ENCODE data around the gene KIF26A. TPM values are rescaled to one million over a fixed set of nuclear protein-coding genes. Genes with fewer than 3 reads are reported as not detected.
A peak's percentile ranks its signal among the peaks of the same experiment; 100 is the strongest.

KIF26A gene
- total RNA-seq, 4 donors from 2014 or later: 3.3 to 6.2 (median 4.9) TPM

DNA sequence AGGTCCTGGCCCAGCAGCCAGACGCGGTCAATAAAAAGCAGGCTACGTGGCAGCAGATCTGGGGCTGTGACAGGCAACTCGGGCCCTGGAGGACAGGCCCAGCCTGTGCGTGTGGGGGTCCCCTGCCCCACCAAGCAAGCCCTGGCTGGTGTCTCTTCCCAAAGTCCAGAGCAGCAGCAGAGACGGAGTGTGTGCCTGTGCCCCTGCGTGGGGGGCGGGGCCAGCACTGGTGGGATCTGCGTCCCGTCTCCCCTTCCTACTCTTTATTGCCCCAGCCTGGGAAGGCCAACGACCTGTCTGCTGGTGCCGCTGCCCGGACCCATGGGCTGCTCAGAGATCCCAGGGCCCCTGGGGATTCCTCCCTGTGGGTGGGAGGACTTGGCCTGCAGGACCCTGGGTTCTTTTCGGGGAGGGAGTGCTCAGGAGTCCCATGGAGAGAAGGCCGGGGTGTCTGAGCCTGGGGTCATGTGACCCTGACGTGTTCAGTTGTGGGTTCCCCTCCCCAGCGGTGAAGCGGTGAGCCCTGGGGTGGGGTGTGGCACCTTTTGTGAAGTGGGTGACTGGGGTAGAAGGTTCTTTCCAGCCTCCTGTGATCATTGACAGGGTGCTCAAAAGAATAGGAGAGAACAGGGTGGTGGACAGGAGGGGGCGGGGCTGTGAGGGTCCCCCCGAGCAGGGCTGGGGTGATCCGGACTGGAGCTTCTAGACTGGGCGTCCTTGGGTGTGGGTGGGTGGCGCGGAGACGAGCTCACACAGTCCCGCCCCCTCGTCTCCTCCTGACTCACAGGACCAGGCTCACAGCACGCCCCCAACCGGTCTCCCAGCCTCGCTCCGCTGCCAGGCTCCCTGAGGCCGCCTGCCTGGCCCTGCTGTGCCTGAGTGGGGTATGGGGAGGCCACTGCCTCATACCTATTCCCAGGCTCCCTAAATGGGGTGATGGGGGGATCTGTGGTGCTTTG lies 30.5 kb upstream of the KIF26A start:
- peak; percentile 3 to 6 for DNase-seq
- Histone ChIP-seq H3K36me3 (no peaks in the 10 kb centered on the region), H3K27me3 (no peaks in the 10 kb centered on the region), H3K9me3 (no peaks in the 10 kb centered on the region), H3K27ac (no peak overlapping the region), H3K4me1 (peaks cover 0 to 9% of the 10 kb centered on the region in 2 donors), H3K4me3 (replicated peaks in 1 of 3) (no peak overlapping the region)
- WGBS, 2 donors: 74 to 76% methylated on average over 18 to 25 of the region's 32 CpGs
- TF ChIP-seq POLR2A (IDR thresholded peaks at IDR 0.05): no peak
- TF ChIP-seq, protein P1, sequence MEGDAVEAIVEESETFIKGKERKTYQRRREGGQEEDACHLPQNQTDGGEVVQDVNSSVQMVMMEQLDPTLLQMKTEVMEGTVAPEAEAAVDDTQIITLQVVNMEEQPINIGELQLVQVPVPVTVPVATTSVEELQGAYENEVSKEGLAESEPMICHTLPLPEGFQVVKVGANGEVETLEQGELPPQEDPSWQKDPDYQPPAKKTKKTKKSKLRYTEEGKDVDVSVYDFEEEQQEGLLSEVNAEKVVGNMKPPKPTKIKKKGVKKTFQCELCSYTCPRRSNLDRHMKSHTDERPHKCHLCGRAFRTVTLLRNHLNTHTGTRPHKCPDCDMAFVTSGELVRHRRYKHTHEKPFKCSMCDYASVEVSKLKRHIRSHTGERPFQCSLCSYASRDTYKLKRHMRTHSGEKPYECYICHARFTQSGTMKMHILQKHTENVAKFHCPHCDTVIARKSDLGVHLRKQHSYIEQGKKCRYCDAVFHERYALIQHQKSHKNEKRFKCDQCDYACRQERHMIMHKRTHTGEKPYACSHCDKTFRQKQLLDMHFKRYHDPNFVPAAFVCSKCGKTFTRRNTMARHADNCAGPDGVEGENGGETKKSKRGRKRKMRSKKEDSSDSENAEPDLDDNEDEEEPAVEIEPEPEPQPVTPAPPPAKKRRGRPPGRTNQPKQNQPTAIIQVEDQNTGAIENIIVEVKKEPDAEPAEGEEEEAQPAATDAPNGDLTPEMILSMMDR (IDR thresholded peaks at IDR 0.05): no peak
- intact Hi-C loops (cut with DNase I): no loop called here

- 57 to 68% methylated on average over 12 to 14 of the region's 26 CpGs for WGBS, 2 donors
- Histone ChIP-seq H3K4me3 (replicated peaks in 1 of 3) (no peak overlapping the region), H3K27me3 (no peaks in the 10 kb centered on the region), H3K9me3 (no peaks in the 10 kb centered on the region), H3K36me3 (no peaks in the 10 kb centered on the region), H3K4me1 (peaks cover 0 to 3% of the 10 kb centered on the region in 2 donors), H3K27ac (no peak overlapping the region)
- peak; percentile 1 to 4 for DNase-seq
- intact Hi-C loops (cut with DNase I): no loop called here
- TF ChIP-seq, protein P1 (IDR thresholded peaks at IDR 0.05): no peak
- no peak for TF ChIP-seq POLR2A (IDR thresholded peaks at IDR 0.05)
Observed at GRCh38 chr14:104108570-104109541, 29.5 kb upstream of the KIF26A start.

DNA sequence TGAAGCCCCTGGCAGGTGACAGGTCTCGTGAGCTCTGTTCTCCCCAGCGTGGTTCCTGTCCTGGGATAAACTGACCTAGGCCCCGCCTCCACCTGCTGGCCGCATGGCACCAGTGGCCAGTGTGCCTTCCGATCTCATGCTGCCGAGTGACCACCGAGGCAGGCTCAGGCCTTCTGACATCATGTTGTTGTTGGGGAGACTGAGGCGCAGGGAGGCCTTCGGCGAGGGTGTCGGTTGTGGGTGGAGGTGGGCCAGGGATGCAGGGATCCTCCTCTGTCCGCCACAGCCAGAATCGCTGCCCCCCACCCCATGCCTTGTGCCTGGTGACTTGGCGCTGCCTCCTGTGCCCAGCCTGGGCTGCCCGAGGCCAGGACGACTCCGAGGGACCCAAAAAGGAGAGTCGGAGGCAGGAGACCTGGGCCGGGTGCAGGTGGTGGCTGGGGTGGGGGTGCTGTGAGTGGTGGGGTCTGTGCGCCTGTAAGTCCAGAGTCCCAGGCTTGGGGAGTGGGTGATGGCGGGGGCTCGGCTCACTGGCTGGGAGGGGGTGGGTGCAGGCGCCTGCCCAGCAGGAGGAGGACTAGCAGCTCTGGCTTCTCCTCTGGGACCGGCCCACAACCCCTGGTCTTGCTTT lies 28.5 kb upstream of the KIF26A start:
- Histone ChIP-seq H3K27me3 (no peaks in the 10 kb centered on the region), H3K9me3 (no peaks in the 10 kb centered on the region), H3K27ac (no peak overlapping the region), H3K36me3 (no peaks in the 10 kb centered on the region), H3K4me3 (replicated peaks in 1 of 3) (no peak overlapping the region), H3K4me1 (no peaks in the 10 kb centered on the region)
- WGBS, 2 donors: 90 to 91% methylated on average over 15 to 18 of the region's 24 CpGs
- peak; percentile 1 to 3 for DNase-seq
- no peak for TF ChIP-seq POLR2A (IDR thresholded peaks at IDR 0.05)
- TF ChIP-seq, protein P1 (IDR thresholded peaks at IDR 0.05): no peak
- intact Hi-C loops (cut with DNase I): no loop called here

DNA sequence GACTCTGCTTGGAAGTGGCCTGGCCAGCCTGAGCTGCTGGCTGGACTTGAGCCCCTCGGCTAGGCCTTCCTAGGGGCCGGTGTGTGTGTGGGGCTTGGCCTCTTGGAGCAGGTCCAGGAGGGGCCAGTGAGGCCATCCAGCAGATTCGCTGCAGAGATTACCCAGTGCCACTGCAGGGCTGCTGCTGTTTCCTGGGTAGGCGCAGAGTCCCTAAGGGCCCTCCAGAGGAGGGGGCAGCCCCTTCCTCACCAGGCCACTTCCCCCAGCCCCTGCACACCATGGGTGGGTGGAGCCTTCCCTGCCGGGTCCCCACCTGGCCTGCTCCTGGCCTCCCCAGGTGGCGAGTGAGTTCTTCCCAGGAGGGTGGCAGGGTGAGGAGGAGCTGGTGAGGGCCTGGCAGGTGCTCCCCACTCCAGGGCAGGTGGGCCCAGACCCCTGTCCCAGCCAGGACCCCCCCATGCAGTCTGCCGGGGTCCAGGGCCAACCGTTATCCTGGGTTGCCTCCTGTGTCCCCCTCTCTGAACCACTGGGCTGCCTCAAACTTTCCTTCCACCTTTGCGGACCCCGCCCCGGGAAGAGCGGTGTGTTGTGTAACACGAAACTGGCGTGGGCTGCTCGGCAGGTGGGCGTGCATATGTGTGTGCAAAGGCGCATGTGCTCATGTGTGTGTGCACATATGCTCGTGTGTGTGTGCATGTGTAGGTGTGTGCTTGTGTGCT lies 27.7 kb upstream of the KIF26A start:
- H3K36me3 ChIP-seq: no peaks in the 10 kb centered on the region
- no peak for TF ChIP-seq POLR2A (IDR thresholded peaks at IDR 0.05)
- TF ChIP-seq, protein P1 (IDR thresholded peaks at IDR 0.05): no peak
- H3K27me3 ChIP-seq: no peaks in the 10 kb centered on the region
- peak in 1 of 2 donors; percentile 3 for DNase-seq
- intact Hi-C loops (cut with DNase I): no loop called here
- H3K9me3 ChIP-seq: no peaks in the 10 kb centered on the region
- 66 to 72% methylated on average over 11 to 12 of the region's 18 CpGs for WGBS, 2 donors
- no peak overlapping the region for H3K27ac ChIP-seq
- H3K4me1 ChIP-seq: no peaks in the 10 kb centered on the region
- no peak overlapping the region for H3K4me3 ChIP-seq (replicated peaks in 1 of 3)
